Astrocyte (in vitro differentiated cells and primary cell): ENCODE data around the gene ARHGEF37. TPM values are rescaled to one million over a fixed set of nuclear protein-coding genes. Genes with fewer than 3 reads are reported as not detected.
A peak's percentile ranks its signal among the peaks of the same experiment; 100 is the strongest.

ENCODE experiments used
- DNase-seq: peaks from one replicate; pipeline ENCODE4 v3.0.0-alpha.2; 2010; ENCODE audit warnings: low read depth
- FAIRE-seq: peaks from 2 replicates; lab custom pipeline; 2011; peaks lifted over from hg19 to GRCh38; lab: Jason Lieb, UNC
- H2AFZ ChIP-seq: 2 replicates; pipeline ENCODE4 v1.6.0; 2012; ENCODE audit warnings: low read depth, low read length, inconsistent platforms
- H3K27ac ChIP-seq: 2 replicates; pipeline ENCODE4 v1.5.1; 2011; ENCODE audit warnings: low read depth, low read length, inconsistent platforms
- H3K27me3 ChIP-seq: 2 replicates; pipeline ENCODE4 v1.6.0; 2011; ENCODE audit warnings: low read length, inconsistent platforms; ENCODE audit not compliant: insufficient read depth
- H3K36me3 ChIP-seq: 2 replicates; pipeline ENCODE4 v1.5.1; 2011; ENCODE audit warnings: low read length, inconsistent platforms; ENCODE audit not compliant: insufficient read depth
- H3K4me1 ChIP-seq: 2 replicates; pipeline ENCODE4 v1.5.1; 2011; ENCODE audit warnings: low read length, inconsistent platforms; ENCODE audit not compliant: insufficient read depth
- H3K4me2 ChIP-seq: 2 replicates; pipeline ENCODE4 v1.6.0; 2012; ENCODE audit warnings: low read length, inconsistent platforms
- H3K4me3 ChIP-seq: 2 replicates; pipeline ENCODE4 v1.5.1; 2011; ENCODE audit warnings: low read depth, mild to moderate bottlenecking, low read length, inconsistent platforms; ENCODE audit not compliant: insufficient read depth
- H3K79me2 ChIP-seq: 2 replicates; pipeline ENCODE4 v1.6.0; 2012; ENCODE audit warnings: mild to moderate bottlenecking, low read length, inconsistent platforms; ENCODE audit not compliant: insufficient read depth
- H3K9ac ChIP-seq: 2 replicates; pipeline ENCODE4 v1.6.0; 2012; ENCODE audit warnings: mild to moderate bottlenecking, low read length, inconsistent platforms
- H3K9me3 ChIP-seq: 2 replicates; pipeline ENCODE4 v1.5.1; 2012; ENCODE audit warnings: low read depth, mild to moderate bottlenecking, low read length, inconsistent platforms; ENCODE audit not compliant: insufficient read depth
- H4K20me1 ChIP-seq: 2 replicates; pipeline ENCODE4 v1.6.0; 2012; ENCODE audit warnings: low read length, inconsistent platforms; ENCODE audit not compliant: insufficient read depth
- H3K27ac Mint-ChIP-seq: one replicate; pipeline ENCODE4 v1.8.0; 2021; ENCODE audit warnings: mild to moderate bottlenecking, mixed read lengths; ENCODE audit not compliant: unreplicated experiment
- H3K27me3 Mint-ChIP-seq: one replicate; pipeline ENCODE4 v1.8.0; 2021; ENCODE audit warnings: low read depth, mixed read lengths; ENCODE audit not compliant: unreplicated experiment
- H3K36me3 Mint-ChIP-seq: one replicate; pipeline ENCODE4 v1.8.0; 2021; ENCODE audit warnings: low read depth, mixed read lengths; ENCODE audit not compliant: unreplicated experiment
- H3K4me1 Mint-ChIP-seq: one replicate; pipeline ENCODE4 v1.8.0; 2021; ENCODE audit warnings: low read depth, mixed read lengths; ENCODE audit not compliant: unreplicated experiment
- H3K4me3 Mint-ChIP-seq: one replicate; pipeline ENCODE4 v1.8.0; 2021; ENCODE audit warnings: mild to moderate bottlenecking, moderate library complexity, mixed read lengths; ENCODE audit not compliant: unreplicated experiment
- H3K9me3 Mint-ChIP-seq: one replicate; pipeline ENCODE4 v1.8.0; 2021; ENCODE audit warnings: mild to moderate bottlenecking, mixed read lengths; ENCODE audit not compliant: unreplicated experiment
- EZH2 ChIP-seq: IDR thresholded peaks from 2 replicates; pipeline ENCODE4 v1.6.1; 2012; ENCODE audit warnings: mild to moderate bottlenecking, low read length, inconsistent platforms; ENCODE audit not compliant: insufficient read depth
- total RNA-seq: library from RNA; stranded (reverse); gene quantifications from 2 replicates; pipeline ENCODE4 v1.2.1, GENCODE V29; 2021
- TF ChIP-seq, protein P1 (sequence below): IDR thresholded peaks from 2 replicates; pipeline ENCODE4 v1.5.1; 2011; ENCODE audit warnings: low read depth, mild to moderate bottlenecking, inconsistent platforms, low read length, moderate library complexity; ENCODE audit not compliant: insufficient read depth

ARHGEF37 gene
- total RNA-seq, 1 donor from 2014 or later: 2.3 TPM

DNA sequence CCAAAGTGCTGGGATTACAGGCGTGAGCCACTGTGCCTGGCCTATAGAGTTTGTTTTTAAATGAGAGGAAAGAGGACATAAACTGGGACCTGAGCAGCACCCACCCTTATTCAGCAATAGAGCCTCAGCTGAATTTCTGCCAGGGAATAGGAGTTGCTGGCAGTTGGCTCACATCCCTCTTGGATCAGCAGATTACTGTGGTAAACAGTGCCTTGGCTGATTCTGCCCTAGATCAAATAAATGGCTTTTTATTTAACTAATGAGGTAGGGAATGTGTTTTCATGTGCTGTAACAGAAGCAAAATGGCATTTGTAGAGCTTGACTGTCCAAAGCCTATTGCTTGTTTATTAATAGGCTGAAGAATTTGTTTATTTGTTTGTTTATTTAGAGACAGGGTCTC, 2.1 kb downstream of the ARHGEF37 start:
- H3K4me1 ChIP-seq: peaks cover 4% of the 10 kb centered on the region
- H3K4me3 ChIP-seq: no peak overlapping the region
- no peaks in the 10 kb centered on the region for H4K20me1 ChIP-seq
- no peak overlapping the region for H3K9ac ChIP-seq
- Mint-ChIP-seq H3K4me3 (no peak overlapping the region), H3K9me3 (no peaks in the 10 kb centered on the region), H3K27me3 (peaks cover 8% of the 10 kb centered on the region), H3K27ac (no peak overlapping the region), H3K4me1 (peaks cover 6% of the 10 kb centered on the region), H3K36me3 (no peaks in the 10 kb centered on the region)
- TF ChIP-seq, protein P1, sequence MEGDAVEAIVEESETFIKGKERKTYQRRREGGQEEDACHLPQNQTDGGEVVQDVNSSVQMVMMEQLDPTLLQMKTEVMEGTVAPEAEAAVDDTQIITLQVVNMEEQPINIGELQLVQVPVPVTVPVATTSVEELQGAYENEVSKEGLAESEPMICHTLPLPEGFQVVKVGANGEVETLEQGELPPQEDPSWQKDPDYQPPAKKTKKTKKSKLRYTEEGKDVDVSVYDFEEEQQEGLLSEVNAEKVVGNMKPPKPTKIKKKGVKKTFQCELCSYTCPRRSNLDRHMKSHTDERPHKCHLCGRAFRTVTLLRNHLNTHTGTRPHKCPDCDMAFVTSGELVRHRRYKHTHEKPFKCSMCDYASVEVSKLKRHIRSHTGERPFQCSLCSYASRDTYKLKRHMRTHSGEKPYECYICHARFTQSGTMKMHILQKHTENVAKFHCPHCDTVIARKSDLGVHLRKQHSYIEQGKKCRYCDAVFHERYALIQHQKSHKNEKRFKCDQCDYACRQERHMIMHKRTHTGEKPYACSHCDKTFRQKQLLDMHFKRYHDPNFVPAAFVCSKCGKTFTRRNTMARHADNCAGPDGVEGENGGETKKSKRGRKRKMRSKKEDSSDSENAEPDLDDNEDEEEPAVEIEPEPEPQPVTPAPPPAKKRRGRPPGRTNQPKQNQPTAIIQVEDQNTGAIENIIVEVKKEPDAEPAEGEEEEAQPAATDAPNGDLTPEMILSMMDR: no peak
- TF ChIP-seq EZH2: no peak
- no peak for FAIRE-seq
- no peaks in the 10 kb centered on the region for H3K36me3 ChIP-seq
- no peak overlapping the region for H3K27ac ChIP-seq
- H3K27me3 ChIP-seq: no peaks in the 10 kb centered on the region
- H3K9me3 ChIP-seq: no peaks in the 10 kb centered on the region
- H3K4me2 ChIP-seq: no peak overlapping the region
- no peak for DNase-seq
- H2AFZ ChIP-seq: peak overlapping the region; percentile 31
- H3K79me2 ChIP-seq: no peaks in the 10 kb centered on the region

DNA sequence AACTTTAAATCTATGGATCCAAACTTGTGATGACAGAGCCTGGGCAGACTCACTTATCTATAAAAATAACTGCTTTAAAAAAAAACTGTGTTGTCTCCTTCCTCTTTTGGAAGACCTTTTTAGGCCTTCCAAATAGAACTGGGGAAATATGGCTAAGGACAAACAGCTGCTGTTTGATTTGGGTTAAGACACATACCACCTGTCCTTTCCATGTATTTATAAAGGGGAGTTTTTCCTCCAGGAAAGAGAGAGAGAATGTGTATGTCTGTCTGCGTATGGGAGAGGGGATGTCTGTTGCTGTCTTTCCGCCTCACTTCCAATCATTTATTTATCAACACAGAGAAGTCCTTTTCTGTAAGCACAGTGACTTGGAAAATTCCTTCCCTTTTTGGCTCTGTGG, 2.8 kb downstream of the ARHGEF37 start:
- no peak overlapping the region for H3K9ac ChIP-seq
- H3K27me3 ChIP-seq: no peaks in the 10 kb centered on the region
- no peak overlapping the region for H2AFZ ChIP-seq
- FAIRE-seq (no peak), DNase-seq (no peak)
- Mint-ChIP-seq H3K4me1 (peaks cover 6% of the 10 kb centered on the region), H3K9me3 (no peaks in the 10 kb centered on the region), H3K27ac (no peak overlapping the region), H3K4me3 (no peak overlapping the region), H3K36me3 (no peaks in the 10 kb centered on the region), H3K27me3 (peaks cover 4% of the 10 kb centered on the region)
- H3K27ac ChIP-seq: no peak overlapping the region
- H3K9me3 ChIP-seq: no peaks in the 10 kb centered on the region
- H4K20me1 ChIP-seq: no peaks in the 10 kb centered on the region
- peaks cover 4% of the 10 kb centered on the region for H3K4me1 ChIP-seq
- H3K4me3 ChIP-seq: no peak overlapping the region
- no peaks in the 10 kb centered on the region for H3K79me2 ChIP-seq
- H3K36me3 ChIP-seq: no peaks in the 10 kb centered on the region
- no peak overlapping the region for H3K4me2 ChIP-seq
- no peak for TF ChIP-seq EZH2
- TF ChIP-seq, protein P1: no peak

DNA sequence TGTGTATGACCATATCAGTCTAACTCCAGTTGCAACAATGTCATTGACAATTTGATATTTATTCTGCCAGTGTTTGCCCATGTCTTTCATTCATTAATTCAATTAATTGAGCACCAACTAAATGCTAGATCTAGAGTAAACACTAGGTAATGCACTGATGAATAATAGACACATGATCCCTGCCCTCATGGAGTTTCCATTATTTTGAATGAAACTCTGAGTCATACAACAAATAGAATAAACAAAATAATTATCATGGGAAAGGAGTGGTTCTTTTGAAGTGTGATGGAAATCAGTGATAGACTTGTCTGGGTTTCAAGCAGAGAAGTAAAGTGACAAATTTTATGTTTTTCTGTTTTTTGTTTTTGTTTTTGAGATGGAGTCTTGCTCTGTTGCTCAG, 4.6 kb downstream of the ARHGEF37 start:
- no peaks in the 10 kb centered on the region for H4K20me1 ChIP-seq
- H3K27ac ChIP-seq: no peak overlapping the region

More for the DNA sequence above, 4.6 kb downstream of the ARHGEF37 start:
- Mint-ChIP-seq H3K36me3 (no peaks in the 10 kb centered on the region), H3K27ac (no peak overlapping the region), H3K27me3 (no peaks in the 10 kb centered on the region), H3K4me1 (peaks cover 6% of the 10 kb centered on the region), H3K4me3 (no peak overlapping the region), H3K9me3 (no peaks in the 10 kb centered on the region)
- DNase-seq (no peak), FAIRE-seq (no peak)
- Histone ChIP-seq H3K9ac (no peak overlapping the region), H3K4me3 (no peak overlapping the region), H3K4me1 (peaks cover under 1% of the 10 kb centered on the region), H3K4me2 (no peak overlapping the region), H3K36me3 (no peaks in the 10 kb centered on the region), H3K9me3 (no peaks in the 10 kb centered on the region), H2AFZ (no peak overlapping the region), H3K27me3 (no peaks in the 10 kb centered on the region), H3K79me2 (no peaks in the 10 kb centered on the region)
- TF ChIP-seq, protein P1: no peak
- TF ChIP-seq EZH2: no peak
